GM18526 (cell line): Measurements from ENCODE around the gene ABCB4.

Experiments used
- POLR2A ChIP-seq: IDR thresholded peaks from 3 replicates; pipeline ENCODE4 v1.6.1; 2011; ENCODE audit not compliant: insufficient read length; ENCODE audit errors: extremely low read depth

ABCB4 gene

DNA sequence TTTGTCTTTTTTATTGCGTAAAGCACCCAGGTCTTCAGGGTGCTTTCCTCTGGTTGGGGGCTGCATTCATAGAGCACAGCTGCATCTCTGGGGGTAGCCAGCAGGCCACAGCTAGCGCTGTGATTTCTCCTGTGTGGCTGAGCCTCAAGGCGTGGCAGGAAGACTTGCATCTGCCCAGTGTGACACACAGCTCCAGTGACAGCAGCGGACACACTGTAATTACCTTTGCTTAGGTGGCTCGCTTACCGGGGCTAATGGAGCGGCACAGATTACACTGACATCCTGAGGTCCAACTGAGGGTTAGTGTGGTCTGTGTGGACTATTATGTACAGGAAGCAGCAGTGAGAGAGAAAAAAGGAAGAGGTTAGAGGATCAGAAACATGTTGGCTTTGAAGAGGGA, 27.1 kb downstream of the ABCB4 start:
- no peak for TF ChIP-seq POLR2A

- TF ChIP-seq POLR2A: no peak
These were observed 28.3 kb downstream of the ABCB4 start for GRCh38 chr7:87447116-87447635.

DNA sequence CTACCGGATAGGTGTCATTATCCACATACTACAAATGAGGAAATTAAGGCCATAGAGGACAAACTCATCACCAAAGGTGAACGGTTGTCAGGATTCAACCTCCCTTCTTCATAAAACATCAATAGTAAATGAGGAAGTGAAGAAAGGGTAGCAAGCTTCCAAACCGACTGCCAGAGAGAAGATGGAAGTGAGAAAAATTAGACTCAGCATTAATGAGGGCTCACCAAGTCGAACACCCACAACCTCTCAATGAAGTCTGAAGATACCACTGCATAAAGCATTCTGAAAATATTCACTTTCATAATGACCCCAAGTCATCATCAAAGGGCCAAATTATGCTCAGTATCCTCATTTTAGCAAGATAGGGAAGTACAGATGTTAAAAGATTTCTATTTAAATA, 29.6 kb downstream of the ABCB4 start:
- TF ChIP-seq POLR2A: no peak

DNA sequence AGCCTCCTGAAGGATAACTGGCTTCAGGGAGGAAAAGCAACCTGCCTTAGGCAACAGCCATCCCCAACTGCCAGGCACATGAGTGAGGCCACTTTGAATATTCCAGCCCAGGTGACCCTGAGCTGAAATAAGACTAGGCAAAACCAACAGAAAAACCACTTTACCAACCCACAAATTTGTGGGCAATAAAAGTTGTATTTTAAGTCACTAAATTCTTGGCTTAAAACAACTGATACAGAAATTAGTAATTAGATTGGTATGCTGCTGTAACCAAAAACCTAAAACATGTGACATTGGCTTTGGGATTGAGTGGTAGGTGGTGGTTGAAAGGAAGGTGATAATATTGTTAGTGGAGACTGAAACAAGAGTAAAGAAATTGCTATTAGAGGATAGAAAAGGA, 39.9 kb downstream of the ABCB4 start:
- TF ChIP-seq POLR2A: no peak

- TF ChIP-seq POLR2A: no peak
These were observed 42.9 kb downstream of the ABCB4 start for GRCh38 chr7:87432536-87432935.

GRCh38 chr7:87427288-87427687, 48.2 kb downstream of the ABCB4 start:
- TF ChIP-seq POLR2A: no peak

DNA sequence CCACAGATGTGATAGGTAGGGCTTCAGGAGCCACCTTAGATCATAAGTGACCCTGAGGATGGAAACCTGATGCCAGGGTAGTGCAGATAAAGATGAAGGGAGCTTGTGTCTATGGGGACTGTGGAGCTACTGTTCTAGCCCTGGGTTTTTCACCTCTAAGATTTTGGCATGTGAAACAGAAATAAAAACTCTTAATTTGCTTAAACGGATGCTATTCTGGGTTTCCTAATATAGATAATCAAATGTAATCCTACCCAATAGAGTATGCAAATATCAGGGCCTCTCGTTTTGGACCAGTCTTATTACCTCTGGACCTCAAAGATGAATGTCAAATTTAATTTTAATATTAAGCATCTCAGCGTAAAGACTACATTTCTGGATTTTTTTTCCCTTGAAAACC, 49.3 kb downstream of the ABCB4 start:
- TF ChIP-seq POLR2A: no peak

GRCh38 chr7:87424075-87424474, 51.4 kb downstream of the ABCB4 start:
- TF ChIP-seq POLR2A: no peak

- TF ChIP-seq POLR2A: no peak
These were observed 55.3 kb downstream of the ABCB4 start for GRCh38 chr7:87420173-87420572.

- no peak for TF ChIP-seq POLR2A
These were observed 58.5 kb downstream of the ABCB4 start for GRCh38 chr7:87416682-87417587.

DNA sequence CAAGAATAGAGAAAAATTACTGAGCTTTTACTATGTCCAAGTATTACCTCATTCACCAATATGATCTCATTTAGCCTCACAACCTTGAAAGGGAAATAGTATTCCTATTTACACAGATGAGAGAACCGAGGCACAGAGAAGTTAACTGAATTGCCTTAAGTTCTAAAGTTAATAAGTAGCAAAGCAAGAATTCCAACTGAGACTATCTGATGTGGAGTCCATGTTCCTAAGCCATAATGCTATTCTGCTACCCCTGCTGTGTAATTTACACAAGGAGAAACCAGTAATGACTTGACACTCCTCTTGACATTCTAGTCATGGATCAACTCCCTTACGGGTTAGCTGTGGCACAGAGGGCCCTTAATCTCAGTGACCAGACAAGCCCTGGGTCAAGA, 60.7 kb downstream of the ABCB4 start:
- TF ChIP-seq POLR2A: no peak

GRCh38 chr7:87413951-87414793, 61.3 kb downstream of the ABCB4 start:
- no peak for TF ChIP-seq POLR2A

DNA sequence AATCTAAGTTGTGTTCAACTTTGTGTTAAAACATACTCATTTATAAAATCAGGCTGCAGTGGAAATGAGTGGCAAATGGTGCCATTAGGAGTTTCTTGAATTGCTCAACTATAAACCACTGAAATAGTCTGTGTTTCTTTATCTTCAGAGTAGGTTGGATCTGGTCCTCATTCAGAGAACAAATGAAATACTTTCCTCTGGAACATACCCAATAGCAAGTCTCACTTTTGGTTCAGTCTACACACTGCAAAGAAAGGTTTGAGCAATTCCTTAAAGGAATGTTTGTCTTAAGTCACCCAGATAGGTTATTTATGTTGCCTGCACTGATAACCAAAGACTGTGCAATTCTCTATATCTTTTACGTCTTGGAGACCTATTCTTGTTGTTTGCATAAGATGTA, 62.5 kb downstream of the ABCB4 start:
- no peak for TF ChIP-seq POLR2A

- TF ChIP-seq POLR2A: no peak
These were observed 64.3 kb downstream of the ABCB4 start for GRCh38 chr7:87411186-87411585.

- no peak for TF ChIP-seq POLR2A
These were observed 70.8 kb downstream of the ABCB4 start for GRCh38 chr7:87404674-87405073.

DNA sequence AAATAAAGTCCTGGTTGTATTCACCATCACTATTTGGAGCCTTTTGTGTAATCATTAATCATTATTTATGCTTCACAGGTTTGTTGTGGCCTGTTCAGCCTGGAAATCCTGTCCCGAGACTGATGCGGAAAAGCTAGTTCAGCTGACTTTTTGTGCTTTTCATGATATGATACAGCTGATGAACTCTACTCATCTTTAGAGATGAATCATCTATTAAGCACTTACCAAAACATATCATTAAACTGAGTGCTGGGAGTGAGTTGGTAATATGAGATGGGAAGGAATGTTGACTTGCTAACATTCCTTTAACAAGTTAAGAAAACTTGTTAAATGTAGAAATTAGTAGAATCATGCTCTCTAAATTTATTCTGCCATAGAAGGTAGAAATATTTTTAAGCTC, 77.0 kb downstream of the ABCB4 start:
- no peak for TF ChIP-seq POLR2A
